Activated CD8-positive, alpha-beta T cell treated with anti-CD3 and anti-CD28 coated beads for 36 hours (primary cell): Measurements from ENCODE around the gene PFN3. TPM values are rescaled to one million over a fixed set of nuclear protein-coding genes. Genes with fewer than 3 reads are reported as not detected.

Experiments used
- ATAC-seq: fragments of 200-7000 bp; cut with Tn5 transposase; one replicate; pipeline ENCODE4 v1.10.0; 2021; ENCODE audit warnings: mild to moderate bottlenecking, moderate library complexity
- CTCF ChIA-PET: fragments of 350-600 bp; sonication (Branson Sonifier 250); formaldehyde crosslinking; loops from one replicate; lab custom pipeline; 2021; ENCODE audit warnings: antibody characterized with exemption; lab: Charles Lee
- POLR2A ChIA-PET: fragments of 350-600 bp; sonication (Branson Sonifier 250); formaldehyde crosslinking; loops from one replicate; lab custom pipeline; 2021; ENCODE audit warnings: antibody characterized with exemption; lab: Charles Lee
- DNase-seq: peaks from one replicate; pipeline ENCODE4 v3.0.0-alpha.2; 2020
- H3K27ac Mint-ChIP-seq: one replicate; pipeline ENCODE4 v1.8.0; 2021; ENCODE audit warnings: mild to moderate bottlenecking, mixed read lengths
- H3K27me3 Mint-ChIP-seq: one replicate; pipeline ENCODE4 v1.8.0; 2021; ENCODE audit warnings: mixed read lengths
- H3K36me3 Mint-ChIP-seq: one replicate; pipeline ENCODE4 v1.8.0; 2021; ENCODE audit warnings: low read depth, mixed read lengths
- H3K4me1 Mint-ChIP-seq: one replicate; pipeline ENCODE4 v1.8.0; 2021; ENCODE audit warnings: low read depth, mixed read lengths
- H3K4me3 Mint-ChIP-seq: one replicate; pipeline ENCODE4 v1.8.0; 2021; ENCODE audit warnings: mild to moderate bottlenecking, moderate library complexity, mixed read lengths
- H3K9me3 Mint-ChIP-seq: one replicate; pipeline ENCODE4 v1.8.0; 2021; ENCODE audit warnings: mixed read lengths
- intact Hi-C: fragments of 100-400 bp; cut with micrococcal nuclease; formaldehyde crosslinking; loops from one replicate; pipeline ENCODE4 v1.10.0; 2022
- total RNA-seq, 2 experiments: library from RNA; stranded (reverse); gene quantifications; one replicate each; pipeline ENCODE4 v1.2.3, GENCODE V29; 2021
- TF ChIP-seq, protein P1 (sequence below): fragments of 200-600 bp; IDR thresholded peaks from one replicate; pipeline ENCODE4 v1.8.0; 2022; ENCODE audit warnings: antibody characterized with exemption, mild to moderate bottlenecking

The PFN3 gene
- total RNA-seq, 2 experiments from 2014 or later: not detected

- Mint-ChIP-seq H3K27ac (peak overlapping the region; percentile 48), H3K36me3 (peaks cover 29% of the 10 kb centered on the region), H3K4me3 (no peak overlapping the region), H3K4me1 (peaks cover 69% of the 10 kb centered on the region), H3K9me3 (no peaks in the 10 kb centered on the region), H3K27me3 (no peaks in the 10 kb centered on the region)
- intact Hi-C loops: no loop called here
- DNase-seq: no peak
- ChIA-PET CTCF (interaction anchor here (0.6 to 3.4 kb wide), 8 partner anchors 7 to 56 kb away, joined by 3 to 15 read pairs (median 4); no protein-coding TSS in a partner anchor), POLR2A (interaction anchor here (1.4 to 1.7 kb wide), 4 partner anchors 10 to 48 kb away, joined by 3 to 5 read pairs (median 4); no protein-coding TSS in a partner anchor)
- TF ChIP-seq, protein P1, sequence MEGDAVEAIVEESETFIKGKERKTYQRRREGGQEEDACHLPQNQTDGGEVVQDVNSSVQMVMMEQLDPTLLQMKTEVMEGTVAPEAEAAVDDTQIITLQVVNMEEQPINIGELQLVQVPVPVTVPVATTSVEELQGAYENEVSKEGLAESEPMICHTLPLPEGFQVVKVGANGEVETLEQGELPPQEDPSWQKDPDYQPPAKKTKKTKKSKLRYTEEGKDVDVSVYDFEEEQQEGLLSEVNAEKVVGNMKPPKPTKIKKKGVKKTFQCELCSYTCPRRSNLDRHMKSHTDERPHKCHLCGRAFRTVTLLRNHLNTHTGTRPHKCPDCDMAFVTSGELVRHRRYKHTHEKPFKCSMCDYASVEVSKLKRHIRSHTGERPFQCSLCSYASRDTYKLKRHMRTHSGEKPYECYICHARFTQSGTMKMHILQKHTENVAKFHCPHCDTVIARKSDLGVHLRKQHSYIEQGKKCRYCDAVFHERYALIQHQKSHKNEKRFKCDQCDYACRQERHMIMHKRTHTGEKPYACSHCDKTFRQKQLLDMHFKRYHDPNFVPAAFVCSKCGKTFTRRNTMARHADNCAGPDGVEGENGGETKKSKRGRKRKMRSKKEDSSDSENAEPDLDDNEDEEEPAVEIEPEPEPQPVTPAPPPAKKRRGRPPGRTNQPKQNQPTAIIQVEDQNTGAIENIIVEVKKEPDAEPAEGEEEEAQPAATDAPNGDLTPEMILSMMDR: no peak
- ATAC-seq: no peak
Observed at GRCh38 chr5:177365845-177366527, 34.5 kb downstream of the PFN3 start.

- peaks cover 75% of the 10 kb centered on the region for H3K4me1 Mint-ChIP-seq
- ChIA-PET POLR2A (interaction anchor here (0.6 to 1.8 kb wide), 12 partner anchors 8 to 130 kb away, joined by 3 to 5 read pairs (median 3); partner anchors contain the start of genes GRK6, LMAN2 and MXD3), CTCF (interaction anchor here (0.9 to 3.4 kb wide), 8 partner anchors 9 to 89 kb away, joined by 3 to 15 read pairs (median 4); partner anchors contain the start of gene LMAN2)
- no peaks in the 10 kb centered on the region for H3K27me3 Mint-ChIP-seq
- H3K36me3 Mint-ChIP-seq: peaks cover 24% of the 10 kb centered on the region
- intact Hi-C loops: no loop called here
- TF ChIP-seq, protein P1: no peak
- peak overlapping the region; percentile 52 for H3K4me3 Mint-ChIP-seq
- peak overlapping the region; percentile 72 for H3K27ac Mint-ChIP-seq
- H3K9me3 Mint-ChIP-seq: no peaks in the 10 kb centered on the region
- ATAC-seq: peak; percentile 24
- peak; percentile 61 for DNase-seq
Observed at GRCh38 chr5:177364159-177364962, 36.1 kb downstream of the PFN3 start.

DNA sequence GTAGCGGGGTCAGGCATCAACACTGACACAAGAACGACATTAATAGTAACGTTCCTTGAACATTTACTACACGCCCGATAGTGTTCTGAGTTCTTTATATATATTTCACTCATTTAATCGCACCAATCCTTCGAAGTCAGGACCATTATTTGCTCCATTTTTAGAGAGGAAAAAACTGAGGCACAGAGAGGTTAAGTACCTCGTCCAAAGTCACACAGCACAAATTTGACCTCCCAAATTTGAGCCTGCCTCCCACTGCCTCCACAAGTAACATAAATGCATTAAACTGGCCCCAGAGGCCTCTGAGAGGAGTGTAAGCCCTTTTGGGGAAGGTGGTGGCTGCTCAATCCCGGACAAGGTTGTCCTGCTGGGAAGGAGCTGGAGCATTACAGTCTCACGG is 36.9 kb downstream of the PFN3 start:
- no peaks in the 10 kb centered on the region for H3K9me3 Mint-ChIP-seq
- CTCF ChIA-PET: interaction anchor here (1.3 to 3.4 kb wide), 5 partner anchors 10 to 90 kb away, joined by 4 to 15 read pairs (median 7); partner anchors contain the start of gene LMAN2
- H3K4me3 Mint-ChIP-seq: peak overlapping the region; percentile 73
- peaks cover 16% of the 10 kb centered on the region for H3K36me3 Mint-ChIP-seq
- intact Hi-C loops: no loop called here
- no peaks in the 10 kb centered on the region for H3K27me3 Mint-ChIP-seq
- TF ChIP-seq, protein P1: no peak
- DNase-seq: no peak
- no peak for ATAC-seq
- POLR2A ChIA-PET: interaction anchor here (0.5 to 1.8 kb wide), 7 partner anchors 8 to 262 kb away, joined by 3 to 5 read pairs (median 3); partner anchors contain the start of genes GRK6 and MXD3
- H3K4me1 Mint-ChIP-seq: peaks cover 75% of the 10 kb centered on the region
- no peak overlapping the region for H3K27ac Mint-ChIP-seq

GRCh38 chr5:177362610-177363507 is 37.6 kb downstream of the PFN3 start:
- H3K27ac Mint-ChIP-seq: peak overlapping the region; percentile 77
- H3K27me3 Mint-ChIP-seq: no peaks in the 10 kb centered on the region
- H3K4me3 Mint-ChIP-seq: peak overlapping the region; percentile 73
- ChIA-PET CTCF (interaction anchor here (1.3 to 6.8 kb wide), 6 partner anchors 7 to 45 kb away, joined by 5 to 55 read pairs (median 13); partner anchors contain the start of gene LMAN2), POLR2A (interaction anchor here (0.5 to 3.6 kb wide), 5 partner anchors 9 to 261 kb away, joined by 3 to 19 read pairs (median 4); partner anchors contain the start of gene LMAN2)
- H3K9me3 Mint-ChIP-seq: no peaks in the 10 kb centered on the region
- peak; percentile 80 for DNase-seq
- ATAC-seq: peak; percentile 72
- TF ChIP-seq, protein P1: no peak
- H3K36me3 Mint-ChIP-seq: peaks cover 11% of the 10 kb centered on the region
- peaks cover 71% of the 10 kb centered on the region for H3K4me1 Mint-ChIP-seq
- intact Hi-C loops: no loop called here
